Lung (tissue), 12 donors: ENCODE data around the gene UBE2O. TPM values are rescaled to one million over a fixed set of nuclear protein-coding genes. Genes with fewer than 3 reads are reported as not detected.

Experiments used
- ATAC-seq: fragments of 200-7000 bp; cut with Tn5 transposase; one replicate; pipeline ENCODE4 v1.9.1; 2020; ENCODE audit warnings: moderate number of reproducible peaks; ENCODE audit not compliant: insufficient read depth, low FRiP score
- DNase-seq, 3 donors: peaks; one replicate each; pipeline ENCODE4 v3.0.0-alpha.2; 2013 to 2017
- H3K27ac ChIP-seq, 2 donors: one replicate each; pipeline ENCODE4 v1.5.1; 2013; ENCODE audit warnings: mild to moderate bottlenecking in 2 of 2, moderate library complexity in 2 of 2, control low read depth in 1 of 2, inconsistent platforms in 1 of 2, low read depth in 1 of 2, low read length in 1 of 2
- H3K27me3 ChIP-seq, 3 donors: one replicate each; pipeline ENCODE4 v1.5.1; 2013; ENCODE audit warnings: low read length in 2 of 3; ENCODE audit not compliant: control insufficient read depth in 3 of 3, insufficient read depth in 3 of 3
- H3K36me3 ChIP-seq, 4 donors: one replicate each; pipeline ENCODE4 v1.5.1; 2013; ENCODE audit warnings: low read length in 4 of 4, mild to moderate bottlenecking in 1 of 4, moderate library complexity in 1 of 4; ENCODE audit not compliant: control insufficient read depth in 4 of 4, insufficient read depth in 4 of 4
- H3K4me1 ChIP-seq, 5 donors: one replicate each; pipeline ENCODE4 v1.5.1; 2013; ENCODE audit warnings: low read length in 5 of 5, mild to moderate bottlenecking in 2 of 5, moderate library complexity in 1 of 5; ENCODE audit not compliant: control insufficient read depth in 5 of 5, insufficient read depth in 5 of 5
- H3K4me3 ChIP-seq: one replicate; pipeline ENCODE4 v1.5.1; 2013; ENCODE audit warnings: mild to moderate bottlenecking, control low read depth, moderate library complexity
- H3K9ac ChIP-seq, 2 donors: one replicate each; pipeline ENCODE4 v1.5.1; 2013; ENCODE audit warnings: low read length in 2 of 2, control low read depth in 1 of 2; ENCODE audit not compliant: insufficient read depth in 1 of 2
- H3K9me3 ChIP-seq, 4 donors: one replicate each; pipeline ENCODE4 v1.5.1; 2013; ENCODE audit warnings: low read length in 3 of 4, mild to moderate bottlenecking in 1 of 4, moderate library complexity in 1 of 4; ENCODE audit not compliant: control insufficient read depth in 4 of 4, insufficient read depth in 3 of 4
- CTCF ChIP-seq: IDR thresholded peaks from 2 replicates; pipeline ENCODE4 v1.5.1; 2012; ENCODE audit warnings: mild to moderate bottlenecking; ENCODE audit errors: control extremely low read depth, extremely low read depth
- WGBS, 2 donors: extraction: QIAGEN DNeasy Blood & Tissue Kit; methylation state at CpG; one replicate each; pipeline ENCODE4 v1.1.7; 2013; 5-methylcytosine and 5-hydroxymethylcytosine counted together
- polyA plus RNA-seq, 2 donors: library from polyadenylated mRNA; stranded (reverse); fragments of 200-250 nt; gene quantifications; one replicate each; pipeline ENCODE4 v1.2.1, GENCODE V29; 2013
- total RNA-seq, 2 donors: library from RNA; depleted of rRNA in 1 of 2; stranded (reverse); fragments of >200 nt in 1 of 2; gene quantifications; one replicate each; pipeline ENCODE4 v1.2.1, GENCODE V29; 2014 to 2021
- donor health status: control.
- donor health status: control.
- donor health status: Bipolar disorder and iron deficiency.
- donor health status: healthy.
- donor health status: DM: yes; HTN: yes; CAD: no.

UBE2O gene
- total and polyA plus RNA-seq, 4 donors, result 10.8 to 24.6 (median 17.7) TPM

GRCh38 chr17:76492123-76492988 lies 39.4 kb upstream of the UBE2O start:
- H3K9ac ChIP-seq, result no peak overlapping the region
- no peak overlapping the region for H3K4me3 ChIP-seq
- peak overlapping the region; percentile 37 to 92 for H3K27ac ChIP-seq
- DNase-seq, result no peak
- no peak for ATAC-seq
- 40 to 58% methylated on average over 11 of the region's 11 CpGs for WGBS, 2 donors
- no peak for TF ChIP-seq CTCF
- peaks cover 0 to 6% (median 0%) of the 10 kb centered on the region in 4 donors for H3K36me3 ChIP-seq
- H3K4me1 ChIP-seq, result peaks cover 0 to 40% (median 17%) of the 10 kb centered on the region in 5 donors
- H3K27me3 ChIP-seq, result no peaks in the 10 kb centered on the region
- no peaks in the 10 kb centered on the region for H3K9me3 ChIP-seq

DNA sequence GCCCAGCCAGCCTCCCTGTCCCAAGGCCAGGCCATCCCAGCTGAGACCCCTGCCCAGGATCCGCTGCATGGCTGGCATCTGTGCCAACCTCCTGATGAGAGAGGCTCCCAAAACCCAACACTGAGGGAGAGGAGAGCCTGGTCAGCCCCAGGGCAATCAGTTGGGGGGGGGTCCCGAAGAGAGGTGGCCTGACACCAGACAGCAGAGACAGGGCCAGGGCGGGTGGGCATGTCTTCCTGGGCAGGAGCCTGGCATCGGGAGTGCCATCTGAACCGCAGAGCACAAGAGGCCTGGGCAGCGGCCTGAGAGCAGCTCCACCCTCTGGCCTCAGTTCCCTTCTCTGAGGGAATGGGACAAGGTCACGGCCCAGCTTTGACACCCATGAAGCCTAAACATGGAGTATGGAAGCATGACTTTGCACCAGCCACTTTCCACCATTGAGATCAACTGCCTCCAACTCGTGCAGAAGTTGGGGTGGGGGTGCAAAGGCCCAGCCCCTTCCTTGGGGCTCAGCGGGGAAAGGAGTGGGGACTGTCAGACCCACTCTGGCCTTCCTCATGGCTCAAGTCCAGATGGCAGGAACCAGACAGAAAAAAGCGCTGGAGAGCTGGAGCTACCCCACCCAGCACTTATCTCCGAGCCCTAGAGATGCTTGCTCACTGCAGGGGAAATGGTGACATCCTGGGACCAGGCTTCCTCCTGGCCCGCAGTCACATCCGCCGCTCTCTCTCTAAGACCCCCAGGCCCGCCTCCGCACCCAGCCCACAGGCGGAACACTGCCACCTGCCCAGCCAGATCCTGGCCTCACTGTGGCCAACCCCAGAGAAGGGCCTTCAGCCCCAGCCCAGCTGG lies 38.5 kb upstream of the UBE2O start:
- Histone ChIP-seq H3K9ac (no peak overlapping the region), H3K9me3 (no peaks in the 10 kb centered on the region), H3K27me3 (no peaks in the 10 kb centered on the region), H3K4me3 (no peak overlapping the region), H3K27ac (peak overlapping the region; percentile 37 to 92), H3K36me3 (peaks cover 0 to 7% (median 0%) of the 10 kb centered on the region in 4 donors), H3K4me1 (peaks cover 0 to 39% (median 17%) of the 10 kb centered on the region in 5 donors)
- ATAC-seq (no peak), DNase-seq (no peak)
- no peak for TF ChIP-seq CTCF
- WGBS, 2 donors, result 48 to 61% methylated on average over 17 of the region's 17 CpGs

DNA sequence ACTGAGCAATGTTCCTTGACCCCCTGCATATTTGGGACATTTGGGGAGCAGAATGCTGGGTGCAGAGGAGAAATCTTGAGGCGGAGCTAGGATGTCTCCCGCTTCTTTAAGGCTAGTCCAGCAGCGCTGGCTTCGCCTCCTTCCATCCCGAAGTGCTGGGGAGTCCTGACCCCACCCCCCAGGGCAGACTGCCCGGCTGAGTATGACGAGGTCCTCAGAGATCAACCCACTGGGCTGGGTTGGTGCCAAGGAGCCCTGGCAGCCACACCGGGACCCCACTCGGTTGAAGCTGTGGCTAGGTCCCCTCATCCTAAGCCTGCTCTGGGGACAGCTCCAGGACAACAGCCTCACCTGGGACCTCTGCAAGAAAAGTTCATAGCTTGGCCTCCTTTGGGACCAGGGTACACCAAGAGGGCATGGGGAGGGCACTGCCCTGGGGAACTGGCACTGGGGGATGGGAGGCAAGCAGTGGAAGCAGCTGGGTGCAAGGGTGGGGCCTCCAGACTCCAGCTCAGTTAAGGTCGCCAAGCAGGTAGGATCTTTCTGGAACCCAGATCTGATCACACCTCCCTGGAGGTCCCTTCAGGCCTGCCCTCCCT lies 37.3 kb upstream of the UBE2O start:
- Histone ChIP-seq H3K4me1 (peaks cover 0 to 38% (median 17%) of the 10 kb centered on the region in 5 donors), H3K36me3 (peaks cover 0 to 7% (median 0%) of the 10 kb centered on the region in 4 donors), H3K4me3 (no peak overlapping the region), H3K9me3 (no peaks in the 10 kb centered on the region), H3K27ac (no peak overlapping the region), H3K27me3 (no peaks in the 10 kb centered on the region), H3K9ac (no peak overlapping the region)
- ATAC-seq (no peak), DNase-seq (no peak)
- 72 to 75% methylated on average over 10 of the region's 10 CpGs for WGBS, 2 donors
- no peak for TF ChIP-seq CTCF
